ENCODE data around the gene TRIM41. TPM values are rescaled to one million over a fixed set of nuclear protein-coding genes. Genes with fewer than 3 reads are reported as not detected.

The TRIM41 gene
- total and polyA plus RNA-seq, 2 experiments from 2014 or later, result 2.0 to 14.9 TPM

- 92% methylated on average over 5 of the region's 5 CpGs for WGBS (ENCODE audit: low lambda C conversion rate, missing lambda C conversion rate)
- Histone ChIP-seq H3K4me1 (ENCODE audit: insufficient read depth) (no peaks in the 10 kb centered on the region), H3K9me2 (replicated peaks; ENCODE audit: insufficient read depth) (no peaks in the 10 kb centered on the region), H3K9me3 (ENCODE audit: low read depth) (no peaks in the 10 kb centered on the region), H2AFZ (no peak overlapping the region), H3K27ac (no peak overlapping the region), H3K79me2 (peaks cover 29% of the 10 kb centered on the region), H3K36me3 (replicated peaks; ENCODE audit: insufficient read depth, low read depth) (peaks cover 7% of the 10 kb centered on the region), H3K27me3 (no peaks in the 10 kb centered on the region), H4K20me1 (ENCODE audit: insufficient read depth, poor library complexity, severe bottlenecking) (peaks cover 41% of the 10 kb centered on the region), H3K4me2 (no peak overlapping the region), H3K4me3 (no peak overlapping the region)
- TF ChIP-seq EZH2phosphoT487 (IDR thresholded peaks at IDR 0.05; ENCODE audit: low read depth, severe bottlenecking, unreplicated experiment) (no peak), EZH2 (IDR thresholded peaks at IDR 0.05; ENCODE audit: borderline replicate concordance) (no peak), CTCF (IDR thresholded peaks at IDR 0.05; ENCODE audit: poor library complexity) (no peak)
- DNase-seq (ENCODE audit: low spot score), result no peak
Measured at GRCh38 chr5:181235689-181236366, 12.7 kb downstream of the TRIM41 start.

- peaks cover 3% of the 10 kb centered on the region for H3K4me1 ChIP-seq (ENCODE audit: insufficient read depth)
- no peak overlapping the region for H3K4me2 ChIP-seq
- WGBS (ENCODE audit: low lambda C conversion rate, missing lambda C conversion rate), result 91% methylated on average over 6 of the region's 6 CpGs
- TF ChIP-seq CTCF (IDR thresholded peaks at IDR 0.05; ENCODE audit: poor library complexity) (no peak), EZH2phosphoT487 (IDR thresholded peaks at IDR 0.05; ENCODE audit: low read depth, severe bottlenecking, unreplicated experiment) (no peak), EZH2 (IDR thresholded peaks at IDR 0.05; ENCODE audit: borderline replicate concordance) (no peak)
- peaks cover 47% of the 10 kb centered on the region for H4K20me1 ChIP-seq (ENCODE audit: insufficient read depth, poor library complexity, severe bottlenecking)
- no peaks in the 10 kb centered on the region for H3K9me2 ChIP-seq (replicated peaks; ENCODE audit: insufficient read depth)
- H3K27me3 ChIP-seq, result no peaks in the 10 kb centered on the region
- no peak overlapping the region for H3K27ac ChIP-seq
- no peak overlapping the region for H3K4me3 ChIP-seq
- H3K9me3 ChIP-seq (ENCODE audit: low read depth), result no peaks in the 10 kb centered on the region
- H3K36me3 ChIP-seq (replicated peaks; ENCODE audit: insufficient read depth, low read depth), result peaks cover 7% of the 10 kb centered on the region
- DNase-seq (ENCODE audit: low spot score), result no peak
- H3K79me2 ChIP-seq, result peaks cover 36% of the 10 kb centered on the region
- H2AFZ ChIP-seq, result no peak overlapping the region
Measured at GRCh38 chr5:181236471-181236870, 13.4 kb downstream of the TRIM41 start.

DNA sequence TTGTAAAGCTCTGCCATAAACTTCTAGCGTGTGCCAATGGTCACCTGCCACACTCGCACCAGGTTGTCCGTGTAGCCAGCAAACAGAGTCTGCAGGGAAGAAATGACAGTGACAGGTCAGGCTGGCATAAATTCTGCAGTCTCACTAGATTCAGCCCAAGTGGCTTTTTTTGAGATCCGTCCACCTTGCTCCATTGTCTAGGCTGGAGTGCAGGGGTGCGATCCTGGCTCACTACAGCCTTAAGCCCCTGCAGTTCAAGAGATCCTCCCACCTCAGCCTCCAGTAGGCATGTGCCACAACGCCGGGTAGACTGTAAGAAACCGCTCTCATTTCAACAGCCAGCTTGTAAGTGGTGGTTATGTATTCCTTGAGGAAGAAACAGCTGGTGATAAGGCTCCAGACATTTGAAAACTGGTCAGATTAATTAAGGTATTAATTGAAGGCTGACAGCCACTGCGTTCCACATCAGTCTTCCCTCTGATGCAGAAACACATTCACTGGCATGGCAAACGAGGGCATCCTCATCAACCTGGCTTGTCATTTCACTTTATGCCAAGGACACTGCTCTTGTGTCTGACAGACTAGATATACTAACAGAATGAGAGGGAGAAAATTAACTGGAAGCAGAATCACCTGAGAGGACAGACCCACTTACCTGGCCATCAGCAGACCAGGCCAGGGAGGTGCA is 14.0 kb downstream of the TRIM41 start:
- peaks cover 54% of the 10 kb centered on the region for H4K20me1 ChIP-seq (ENCODE audit: insufficient read depth, poor library complexity, severe bottlenecking)
- TF ChIP-seq EZH2 (IDR thresholded peaks at IDR 0.05; ENCODE audit: borderline replicate concordance) (no peak), CTCF (IDR thresholded peaks at IDR 0.05; ENCODE audit: poor library complexity) (no peak), EZH2phosphoT487 (IDR thresholded peaks at IDR 0.05; ENCODE audit: low read depth, severe bottlenecking, unreplicated experiment) (no peak)

More for the DNA sequence above, 14.0 kb downstream of the TRIM41 start:
- Histone ChIP-seq H3K36me3 (replicated peaks; ENCODE audit: insufficient read depth, low read depth) (peaks cover 13% of the 10 kb centered on the region), H3K4me3 (no peak overlapping the region), H3K9me3 (ENCODE audit: low read depth) (no peaks in the 10 kb centered on the region), H3K27me3 (no peaks in the 10 kb centered on the region), H3K27ac (no peak overlapping the region), H3K4me1 (ENCODE audit: insufficient read depth) (peaks cover 9% of the 10 kb centered on the region), H3K4me2 (no peak overlapping the region), H3K79me2 (peaks cover 42% of the 10 kb centered on the region), H2AFZ (no peak overlapping the region), H3K9me2 (replicated peaks; ENCODE audit: insufficient read depth) (no peaks in the 10 kb centered on the region)
- no peak for DNase-seq (ENCODE audit: low spot score)
- 93% methylated on average over 10 of the region's 10 CpGs for WGBS (ENCODE audit: low lambda C conversion rate, missing lambda C conversion rate)
